PC-9 (cell line): ENCODE data around the gene FAF1.

ENCODE experiments used
- CTCF ChIP-seq: fragments of 200-600 bp; sonication (generic); conservative IDR thresholded peaks from 2 replicates; pipeline ENCODE4 v1.6.1; 2017; ENCODE audit warnings: mixed run types, antibody characterized with exemption, mild to moderate bottlenecking, moderate library complexity
- EZH2 ChIP-seq: fragments of 200-600 bp; sonication (generic); IDR thresholded peaks from 2 replicates; pipeline ENCODE4 v1.8.0; 2017; ENCODE audit warnings: antibody characterized with exemption, low read depth

GRCh38 chr1:50832167-50832566 lies 127.9 kb downstream of the FAF1 start:
- TF ChIP-seq CTCF: no peak
- no peak for TF ChIP-seq EZH2
